HG03066 (cell line): ENCODE data around the gene ANKS4B.
"Not testable (repeated sequence)": the region's sequence is repeated elsewhere in the genome, so short reads cannot be mapped to it uniquely, and the experiment has no call there.

ENCODE experiments used
- ATAC-seq: cut with Tn5 transposase; IDR thresholded peaks from one replicate; pipeline ENCODE4 v1.9.1; 2021; ENCODE audit warnings: low read depth; ENCODE audit not compliant: unreplicated experiment

ANKS4B gene

GRCh38 chr16:21218153-21218552 is 15.3 kb upstream of the ANKS4B start:
- ATAC-seq, result no peak

- ATAC-seq, result no peak
Observed at GRCh38 chr16:21219551-21219950, 13.9 kb upstream of the ANKS4B start.

- no peak for ATAC-seq
Observed at GRCh38 chr16:21222495-21223337, 10.8 kb upstream of the ANKS4B start.

- ATAC-seq, result no peak
Observed at GRCh38 chr16:21223787-21224186, 9.7 kb upstream of the ANKS4B start.

- ATAC-seq, result no peak
Observed at GRCh38 chr16:21224800-21225199, 8.7 kb upstream of the ANKS4B start.

- no peak for ATAC-seq
Observed at GRCh38 chr16:21226749-21227148, 6.8 kb upstream of the ANKS4B start.

GRCh38 chr16:21227866-21228265 is 5.6 kb upstream of the ANKS4B start:
- no peak for ATAC-seq

GRCh38 chr16:21228361-21228872 is 5.1 kb upstream of the ANKS4B start:
- no peak for ATAC-seq

GRCh38 chr16:21233045-21233520 is 416 bp upstream of the ANKS4B start:
- ATAC-seq, result no peak

GRCh38 chr16:21235199-21235585 is 1.7 kb downstream of the ANKS4B start:
- ATAC-seq, result no peak

- no peak for ATAC-seq
Observed at GRCh38 chr16:21236831-21237230, 3.3 kb downstream of the ANKS4B start.

GRCh38 chr16:21239646-21240045 is 6.1 kb downstream of the ANKS4B start:
- no peak for ATAC-seq

- ATAC-seq, result no peak
Observed at GRCh38 chr16:21242756-21243155, 9.3 kb downstream of the ANKS4B start.

GRCh38 chr16:21244518-21245215 is 11.2 kb downstream of the ANKS4B start:
- ATAC-seq, result no peak

GRCh38 chr16:21248179-21248578 is 14.7 kb downstream of the ANKS4B start:
- ATAC-seq, result not testable (repeated sequence)

- ATAC-seq, result no peak
Observed at GRCh38 chr16:21250072-21250923, 16.8 kb downstream of the ANKS4B start.

GRCh38 chr16:21253470-21253869 is 20.0 kb downstream of the ANKS4B start:
- ATAC-seq, result no peak

- ATAC-seq, result no peak
Observed at GRCh38 chr16:21256636-21257035, 23.1 kb downstream of the ANKS4B start.

- no peak for ATAC-seq
Observed at GRCh38 chr16:21257284-21257683, 23.8 kb downstream of the ANKS4B start.

GRCh38 chr16:21260870-21261791 is 27.6 kb downstream of the ANKS4B start:
- ATAC-seq, result no peak
